GF-D8 (cell line): ENCODE data around the gene IL17A.

Source experiments
- DNase-seq: peaks from one replicate; lab custom pipeline; 2025; lab: John Stamatoyannopoulos, UW

Gene IL17A

GRCh38 chr6:52186075-52186474 lies at the start of gene IL17A:
Gene IL17A (plus strand): TSS chr6:52186375. CDS start chr6:52186432, 57 bp downstream.
- DNase-seq, result no peak

- no peak for DNase-seq
These were observed 49.2 kb upstream of the IL17A start for GRCh38 chr6:52136934-52137467.

DNA sequence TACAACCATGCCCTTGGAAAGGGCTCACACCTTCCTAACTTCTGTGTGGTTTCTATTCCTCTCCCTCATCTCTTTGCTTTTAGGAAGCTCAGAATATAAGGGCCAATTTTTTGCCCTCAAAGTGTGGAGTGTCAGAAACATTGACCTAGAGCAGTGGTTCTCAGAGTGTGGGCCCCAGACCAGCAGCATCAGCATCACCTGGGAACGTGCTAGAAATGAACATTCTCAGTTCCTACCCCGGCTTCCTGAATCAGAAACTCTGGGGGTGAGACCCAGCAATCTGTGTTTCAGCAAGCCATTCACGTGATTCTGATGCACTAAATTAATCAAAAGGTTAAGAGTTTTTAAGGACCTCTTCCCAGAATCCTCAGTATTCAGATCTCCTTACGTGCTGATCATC lies 47.9 kb upstream of the IL17A start:
- no peak for DNase-seq

DNA sequence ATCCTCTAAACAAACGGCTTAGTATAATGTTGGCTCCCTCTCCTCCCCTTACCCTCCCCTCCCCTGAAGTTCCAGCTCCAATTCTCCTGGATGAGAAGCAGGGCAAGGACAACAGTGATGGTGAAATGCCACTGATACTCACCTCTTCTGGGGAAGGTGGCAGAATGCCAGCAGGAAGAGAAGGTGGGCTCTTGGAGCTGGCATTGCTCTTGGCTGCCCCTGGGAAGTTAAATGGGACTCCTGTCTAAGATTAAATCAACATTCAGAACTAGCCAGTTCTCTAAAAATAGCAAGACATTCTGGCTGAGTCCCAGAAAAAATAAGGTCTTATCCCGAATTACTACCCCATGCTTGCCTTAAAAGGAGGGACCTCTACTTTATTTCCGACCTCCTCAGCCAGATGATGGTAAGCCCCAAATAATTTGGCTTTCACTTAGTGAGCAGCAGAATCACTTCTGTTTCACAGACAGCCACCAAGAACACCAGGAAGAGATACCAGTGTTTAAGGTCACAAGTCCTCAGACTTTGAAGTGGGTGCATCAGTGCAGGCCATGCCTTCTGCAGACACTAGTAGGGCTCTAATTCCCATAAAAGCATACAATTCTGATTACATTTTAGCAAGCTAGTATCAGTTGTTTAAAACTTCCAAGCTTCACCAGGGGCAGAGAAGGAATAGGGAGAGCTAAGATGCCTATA lies 46.0 kb upstream of the IL17A start:
- no peak for DNase-seq

GRCh38 chr6:52141596-52141995 lies 44.6 kb upstream of the IL17A start:
- no peak for DNase-seq

- DNase-seq, result no peak
These were observed 43.6 kb upstream of the IL17A start for GRCh38 chr6:52142556-52142955.

DNA sequence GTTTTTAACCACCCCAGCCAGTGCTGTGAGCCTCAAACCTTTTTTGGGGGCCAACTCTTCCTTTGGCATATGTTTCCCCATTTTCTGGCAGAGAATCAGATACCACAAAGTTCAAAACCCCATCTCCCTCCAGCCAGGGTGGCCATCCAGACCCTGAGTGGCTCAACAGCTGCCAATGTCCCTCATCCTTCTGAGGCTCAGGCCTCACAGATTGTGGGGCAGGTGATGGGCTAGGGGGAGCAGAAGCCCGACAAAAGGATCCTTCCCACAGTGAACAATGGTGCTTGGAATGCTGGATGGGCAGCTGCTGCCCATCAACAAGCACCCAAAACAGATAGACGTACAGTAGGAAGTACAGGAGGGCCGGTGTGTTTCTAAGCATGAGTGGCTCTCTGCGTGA lies 42.6 kb upstream of the IL17A start:
- no peak for DNase-seq

DNA sequence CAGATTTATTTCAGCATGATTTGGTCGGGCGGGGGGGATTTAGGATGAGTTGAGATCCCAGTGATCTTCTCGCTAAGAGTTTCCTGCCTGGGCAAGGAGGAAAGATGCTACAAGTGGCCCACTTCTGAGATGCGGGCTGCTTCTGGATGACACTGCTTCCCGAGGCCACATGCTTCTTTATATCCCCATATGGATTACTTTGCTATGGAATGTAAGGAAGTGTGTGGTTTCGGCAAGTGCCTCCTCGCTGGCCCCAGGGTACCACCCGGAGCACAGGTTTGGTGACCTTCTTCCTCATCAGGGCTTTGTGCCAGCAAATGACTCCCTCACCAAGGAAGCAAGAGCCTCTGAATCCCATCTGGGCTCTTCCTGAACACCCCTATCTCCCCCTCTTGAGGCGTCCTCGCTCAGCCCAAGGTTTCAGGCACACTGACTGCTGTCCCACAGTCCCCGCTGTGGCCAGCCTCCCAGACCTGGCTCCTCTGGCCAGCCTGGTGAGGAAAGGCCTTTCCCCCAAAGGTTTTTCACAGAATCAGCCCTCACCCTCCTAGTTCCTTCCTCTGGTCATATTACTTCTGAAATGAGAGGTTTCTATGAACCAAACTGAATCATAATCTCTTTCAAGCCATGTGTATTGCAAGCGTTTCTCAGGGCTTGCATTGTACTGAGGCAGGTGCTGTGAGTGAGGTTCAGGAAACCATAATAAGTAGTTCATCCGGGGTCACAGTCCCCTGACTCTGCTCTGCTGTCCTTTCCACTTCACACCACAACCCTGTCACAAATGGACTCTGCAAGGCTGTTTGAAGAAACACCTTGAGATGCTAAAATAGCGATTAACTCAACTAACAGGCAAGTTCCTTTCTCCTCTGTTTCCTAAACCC lies 41.7 kb upstream of the IL17A start:
- DNase-seq, result no peak

- no peak for DNase-seq
These were observed 39.2 kb upstream of the IL17A start for GRCh38 chr6:52146851-52147445.

DNA sequence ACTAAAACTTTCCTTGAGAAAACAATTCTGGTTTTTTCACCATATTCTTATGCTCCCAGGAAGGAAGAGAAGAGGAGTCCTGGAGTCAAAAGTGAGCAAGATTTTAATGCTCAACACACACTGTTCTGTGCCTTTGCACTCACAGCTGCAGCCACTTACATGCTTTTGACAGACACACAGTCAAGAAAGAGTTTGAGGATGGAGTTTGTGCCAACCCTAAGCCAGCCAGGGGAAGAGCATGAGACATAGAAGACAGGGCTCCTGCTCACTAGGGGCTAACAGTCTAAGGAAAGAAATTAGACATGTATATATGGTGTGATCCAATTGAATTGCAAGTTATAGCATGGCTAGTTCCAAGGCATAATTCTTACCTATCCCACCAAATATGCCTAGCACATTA lies 37.1 kb upstream of the IL17A start:
- no peak for DNase-seq

DNA sequence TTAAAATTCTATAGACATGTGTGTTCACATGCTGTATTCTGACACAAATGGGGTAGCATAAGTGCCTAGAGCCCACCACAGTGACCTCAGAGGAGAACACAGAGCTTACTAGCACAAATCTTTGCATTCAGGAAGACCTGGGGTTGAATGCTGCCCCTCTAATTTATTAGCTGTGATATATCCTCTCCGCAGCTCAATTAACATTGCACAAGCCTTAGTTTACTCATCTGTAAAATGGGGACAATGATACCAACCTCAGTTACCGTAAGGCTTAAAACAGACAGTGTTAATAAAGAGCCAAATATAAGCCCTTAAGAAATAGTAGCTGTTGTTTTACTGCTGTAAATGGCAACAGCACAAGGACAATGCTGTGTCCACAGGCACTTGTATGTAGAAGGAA lies 36.2 kb upstream of the IL17A start:
- no peak for DNase-seq

- no peak for DNase-seq
These were observed 34.1 kb upstream of the IL17A start for GRCh38 chr6:52152070-52152423.

GRCh38 chr6:52152711-52153160 lies 33.4 kb upstream of the IL17A start:
- DNase-seq, result no peak

GRCh38 chr6:52154381-52154780 lies 31.8 kb upstream of the IL17A start:
- no peak for DNase-seq

GRCh38 chr6:52155791-52156576 lies 30.2 kb upstream of the IL17A start:
- no peak for DNase-seq

GRCh38 chr6:52157301-52157941 lies 28.8 kb upstream of the IL17A start:
- DNase-seq, result no peak

DNA sequence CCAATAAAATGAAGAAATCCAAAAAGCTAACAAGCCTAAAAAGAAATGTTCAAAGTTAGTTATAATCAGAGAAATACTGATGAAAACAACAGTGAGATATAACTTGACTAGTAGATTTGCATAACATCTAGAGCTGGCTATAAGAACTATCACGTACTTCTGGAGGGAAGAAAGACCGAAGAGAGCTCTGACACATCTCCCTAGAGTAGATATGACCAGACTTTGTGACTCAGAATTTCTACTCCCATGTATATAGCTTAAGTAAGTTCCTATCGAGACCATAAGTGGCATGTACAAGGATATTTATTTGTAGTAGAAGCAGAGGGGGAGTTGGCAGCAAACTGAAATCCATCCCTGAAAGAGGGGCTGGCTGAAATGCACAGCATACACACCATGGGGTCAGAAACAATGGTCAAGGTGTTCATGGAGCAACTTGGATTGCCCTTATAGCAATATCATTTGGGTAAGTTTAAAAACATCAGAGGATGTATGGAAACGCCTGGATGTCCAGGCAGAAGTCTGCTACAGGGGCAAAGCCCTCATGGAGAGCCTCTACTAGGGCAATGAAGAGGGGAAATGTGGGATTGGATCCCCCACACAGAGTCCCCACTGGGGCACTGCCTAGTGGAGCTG lies 25.6 kb upstream of the IL17A start:
- DNase-seq, result no peak

DNA sequence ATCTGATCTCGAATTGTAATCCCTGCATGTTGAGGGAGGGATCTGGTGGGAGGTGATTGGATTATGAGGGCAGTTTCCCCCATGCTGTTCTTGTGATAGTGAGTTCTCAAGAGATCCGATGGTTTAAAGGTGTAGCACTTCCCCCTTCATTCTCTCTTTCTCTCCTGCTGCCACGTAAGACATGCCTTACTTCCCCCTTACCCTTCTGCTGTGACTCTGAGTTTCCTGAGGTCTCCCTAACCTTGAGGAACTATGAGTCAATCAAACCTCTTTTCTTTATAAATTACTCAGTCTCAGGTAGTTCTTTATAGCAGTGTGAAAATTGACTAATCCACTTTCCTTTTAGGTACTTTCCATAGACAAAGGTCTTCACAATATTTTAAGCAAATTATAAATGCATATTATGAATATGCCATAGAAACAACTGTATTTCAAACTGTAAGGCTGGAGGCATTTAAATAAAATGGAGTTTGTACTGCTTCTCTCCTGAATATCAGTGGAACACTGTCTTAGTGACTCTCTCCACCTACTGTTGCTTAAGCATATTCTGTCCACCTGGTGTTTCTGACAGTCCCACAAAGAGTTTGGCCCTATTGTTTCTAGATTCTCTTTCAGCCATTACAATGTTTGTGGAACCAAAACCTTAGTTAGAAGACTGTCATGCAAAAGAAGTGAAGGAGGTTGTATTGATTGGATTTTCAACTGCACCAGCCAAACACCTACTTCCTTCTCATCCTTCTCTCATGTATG lies 24.3 kb upstream of the IL17A start:
- no peak for DNase-seq

DNA sequence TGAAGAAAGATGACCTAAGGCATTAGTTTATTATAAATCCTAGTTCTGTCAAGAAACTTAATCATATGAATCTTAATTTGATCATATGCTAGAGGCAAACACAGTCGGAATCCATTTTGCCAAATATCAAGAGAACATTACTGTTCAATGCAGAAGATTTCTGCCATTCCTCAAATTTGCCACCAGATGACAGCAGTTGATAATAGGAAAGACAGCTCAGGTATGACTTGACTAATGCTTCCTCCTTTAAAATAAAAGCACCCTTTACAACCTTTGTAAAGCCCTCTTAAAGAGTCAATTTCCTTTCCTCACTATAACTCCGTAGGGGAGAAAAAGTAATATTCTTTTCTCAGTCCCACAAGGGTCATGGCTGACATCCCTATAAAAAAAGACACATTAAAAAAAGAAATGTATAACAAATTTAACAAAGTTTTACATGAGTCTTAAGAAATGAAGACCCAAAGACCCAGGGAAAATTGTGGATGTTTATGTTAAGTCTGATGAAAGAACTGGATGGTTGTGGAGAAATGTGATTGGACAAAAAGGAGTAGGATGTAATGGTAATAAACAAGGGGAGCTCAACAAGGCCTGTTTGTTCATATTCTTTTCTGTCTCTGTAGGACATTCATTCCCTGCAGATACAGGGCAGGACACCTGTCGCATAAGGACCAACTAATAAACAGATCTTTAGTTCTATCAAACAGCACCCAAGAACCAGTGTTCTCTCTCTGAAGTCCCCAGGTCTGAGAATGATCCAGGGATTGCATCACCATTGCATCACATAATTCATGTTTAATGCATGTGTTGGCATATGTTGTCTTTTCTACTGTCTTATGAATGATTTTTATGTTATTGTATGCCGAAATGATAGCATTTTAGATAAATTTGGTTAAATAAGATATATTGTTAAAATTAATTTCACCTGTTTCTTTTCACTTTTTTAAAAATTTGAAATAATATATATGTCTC lies 23.0 kb upstream of the IL17A start:
- no peak for DNase-seq
